ENCODE results near the gene PRSS50.
"Not testable (repeated sequence)": the region's sequence is repeated elsewhere in the genome, so short reads cannot be mapped to it uniquely, and the experiment has no call there.

PRSS50 gene, protein sequence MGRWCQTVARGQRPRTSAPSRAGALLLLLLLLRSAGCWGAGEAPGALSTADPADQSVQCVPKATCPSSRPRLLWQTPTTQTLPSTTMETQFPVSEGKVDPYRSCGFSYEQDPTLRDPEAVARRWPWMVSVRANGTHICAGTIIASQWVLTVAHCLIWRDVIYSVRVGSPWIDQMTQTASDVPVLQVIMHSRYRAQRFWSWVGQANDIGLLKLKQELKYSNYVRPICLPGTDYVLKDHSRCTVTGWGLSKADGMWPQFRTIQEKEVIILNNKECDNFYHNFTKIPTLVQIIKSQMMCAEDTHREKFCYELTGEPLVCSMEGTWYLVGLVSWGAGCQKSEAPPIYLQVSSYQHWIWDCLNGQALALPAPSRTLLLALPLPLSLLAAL

DNA sequence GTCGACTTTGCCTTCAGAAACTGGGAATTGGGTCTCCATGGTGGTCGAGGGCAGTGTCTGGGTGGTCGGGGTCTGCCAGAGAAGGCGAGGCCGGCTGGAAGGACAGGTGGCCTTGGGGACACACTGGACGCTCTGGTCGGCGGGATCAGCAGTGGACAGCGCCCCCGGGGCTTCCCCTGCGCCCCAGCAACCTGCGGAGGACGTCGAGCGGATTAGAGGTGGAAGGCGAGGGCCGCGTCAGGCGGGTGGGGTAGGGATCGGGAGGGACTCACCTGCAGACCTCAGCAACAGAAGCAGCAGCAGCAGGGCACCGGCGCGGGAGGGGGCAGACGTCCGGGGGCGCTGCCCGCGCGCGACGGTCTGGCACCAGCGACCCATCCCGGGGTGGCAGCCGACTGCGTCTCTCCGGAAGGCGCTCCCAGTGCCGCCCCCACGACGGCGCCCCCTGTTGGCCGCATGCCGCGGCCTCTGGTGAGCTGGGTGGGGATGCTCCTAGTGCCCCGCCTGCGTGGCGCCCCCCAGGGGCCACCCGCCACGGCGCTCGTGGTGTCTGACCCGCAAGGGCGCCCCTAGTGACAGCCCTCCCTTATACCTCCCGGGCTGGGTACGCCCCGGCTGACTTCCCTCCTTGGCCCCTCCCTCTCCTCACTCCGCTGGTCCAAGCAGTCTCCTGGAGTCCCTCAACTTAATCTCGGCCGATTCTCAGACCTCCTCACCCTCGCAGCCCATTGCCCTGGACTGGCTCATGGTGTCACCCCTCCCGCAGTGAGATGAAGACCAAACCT, at the start of gene PRSS50:
TSS of gene PRSS50 (minus strand) at position 423 of the 785 bp plus-strand sequence. CDS start at position 378, 45 bp downstream.
- DNase-seq (ENCODE audit: low read depth in 3 of 3) = no peak

DNA sequence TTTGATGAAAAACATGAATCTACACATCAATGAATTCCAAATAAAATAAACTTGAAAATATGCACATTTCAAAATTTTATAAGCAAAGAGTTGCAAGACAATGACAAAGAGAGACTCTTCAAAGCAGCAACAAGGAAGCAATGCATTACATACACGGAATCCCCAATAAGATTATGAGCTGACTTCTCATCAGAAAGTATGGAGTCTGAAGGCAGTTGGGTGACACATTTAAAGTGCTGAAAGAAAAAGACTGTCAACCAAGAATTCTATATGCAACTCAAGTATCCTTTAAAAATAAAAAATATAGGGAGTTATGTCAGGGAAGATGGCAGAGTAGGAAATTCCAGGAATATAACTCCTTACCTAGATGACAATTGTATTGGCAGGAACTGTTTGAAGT, 46.5 kb upstream of the PRSS50 start:
- DNase-seq (ENCODE audit: low read depth in 3 of 3) = no peak

DNA sequence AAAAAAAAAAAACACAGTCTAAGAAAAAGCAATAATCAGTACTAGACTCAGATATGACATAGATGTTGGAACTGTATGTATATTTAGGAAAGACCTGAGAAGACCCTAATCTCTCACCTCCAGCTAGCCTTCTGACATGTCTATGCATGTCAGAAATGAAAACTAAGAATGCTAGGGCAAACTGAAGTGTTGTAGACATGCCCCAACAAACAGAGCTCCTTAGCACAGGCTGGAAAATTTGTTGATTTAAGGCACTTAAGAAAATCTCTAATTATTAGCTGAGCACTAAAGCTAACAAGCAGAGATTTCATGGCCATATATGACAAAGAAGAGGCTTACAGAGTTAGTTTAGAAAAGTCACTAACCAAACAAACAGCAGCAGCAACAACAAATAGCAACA, 45.5 kb upstream of the PRSS50 start:
- DNase-seq (ENCODE audit: low read depth in 3 of 3) = no peak

DNA sequence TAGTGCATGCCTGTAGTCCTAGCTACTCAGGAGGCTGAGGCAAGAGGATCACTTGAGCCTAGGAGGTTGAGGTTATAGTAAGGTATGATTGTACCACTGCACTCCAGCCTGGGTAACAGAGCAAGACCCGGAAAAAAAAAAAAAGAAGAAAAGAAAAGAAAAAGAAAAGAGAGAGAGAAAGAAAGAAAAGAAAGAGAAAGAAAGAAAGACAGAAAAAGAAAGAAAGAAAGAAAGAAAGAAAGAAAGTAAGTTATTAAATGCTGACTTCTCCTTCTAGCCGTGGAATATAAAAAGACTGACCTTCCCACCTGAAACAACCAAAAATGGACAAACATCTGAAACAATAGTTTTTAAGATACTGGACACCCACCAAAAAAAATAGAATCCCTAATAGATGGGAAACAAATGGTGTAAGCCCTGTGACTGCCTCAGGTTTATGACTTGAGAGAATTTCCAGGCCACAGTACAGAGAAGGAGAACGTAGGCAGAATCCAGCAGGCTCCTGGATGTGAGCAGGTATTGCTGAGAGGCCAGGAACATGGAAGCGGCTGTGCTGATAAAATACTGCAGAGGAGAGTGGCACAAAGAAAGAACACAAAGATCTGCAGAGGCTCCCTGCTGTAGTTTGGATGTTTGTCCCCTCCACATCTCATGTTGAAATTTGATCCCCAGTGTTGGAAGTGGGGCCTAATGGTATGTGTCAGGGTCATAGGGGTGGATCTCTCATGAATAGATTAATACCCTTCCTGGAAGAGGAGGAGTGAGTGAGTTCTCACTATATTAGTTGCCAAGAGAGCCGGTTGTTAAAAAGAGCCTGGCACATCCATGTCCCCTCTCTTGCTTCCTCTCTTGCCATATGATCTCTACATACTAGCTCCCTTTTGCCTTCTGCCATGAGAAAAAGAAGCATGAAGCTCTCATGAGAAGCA, 41.8 kb upstream of the PRSS50 start:
- no peak for DNase-seq (ENCODE audit: low read depth in 3 of 3)

DNA sequence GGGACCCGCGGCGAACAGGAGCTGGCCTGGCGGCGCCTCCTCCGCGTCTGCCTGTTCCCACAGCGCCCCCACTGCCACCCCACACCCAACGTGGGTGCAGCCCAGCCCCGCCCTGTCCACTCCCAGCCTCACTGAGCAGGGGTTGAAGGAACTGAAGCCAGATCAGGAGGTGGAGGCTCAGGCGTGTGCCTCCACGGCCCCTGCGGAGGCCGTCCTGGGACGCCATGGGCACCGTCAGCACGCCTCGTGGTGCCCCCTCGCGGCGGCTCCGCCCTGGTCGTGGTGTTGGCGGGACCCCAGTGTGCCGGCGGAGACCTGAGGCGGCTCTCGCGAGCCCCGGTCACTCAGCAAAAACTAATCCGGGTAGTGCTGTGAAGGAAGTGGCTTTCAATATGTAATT, 39.0 kb upstream of the PRSS50 start:
- no peak for DNase-seq (ENCODE audit: low read depth in 3 of 3)

DNA sequence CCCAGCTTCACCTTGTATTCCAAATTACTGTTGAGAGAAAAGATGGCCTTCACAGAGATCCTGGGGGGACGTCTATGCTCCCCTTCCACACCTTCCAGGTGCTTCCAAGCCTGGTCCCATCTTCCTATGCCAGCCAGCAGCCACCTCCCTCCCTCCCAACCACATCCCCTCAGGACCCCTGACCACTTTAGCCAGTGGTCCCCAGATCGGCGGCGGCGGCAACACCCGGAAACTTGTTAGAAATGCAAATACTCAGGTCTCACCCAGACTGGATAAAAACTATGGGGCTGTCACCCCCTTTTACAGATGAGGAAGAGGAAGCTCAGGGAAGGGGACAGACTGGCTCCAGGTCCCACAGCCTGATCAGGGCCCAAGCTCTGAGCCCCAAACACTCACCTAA, 38.0 kb upstream of the PRSS50 start:
- no peak for DNase-seq (ENCODE audit: low read depth in 3 of 3)

DNA sequence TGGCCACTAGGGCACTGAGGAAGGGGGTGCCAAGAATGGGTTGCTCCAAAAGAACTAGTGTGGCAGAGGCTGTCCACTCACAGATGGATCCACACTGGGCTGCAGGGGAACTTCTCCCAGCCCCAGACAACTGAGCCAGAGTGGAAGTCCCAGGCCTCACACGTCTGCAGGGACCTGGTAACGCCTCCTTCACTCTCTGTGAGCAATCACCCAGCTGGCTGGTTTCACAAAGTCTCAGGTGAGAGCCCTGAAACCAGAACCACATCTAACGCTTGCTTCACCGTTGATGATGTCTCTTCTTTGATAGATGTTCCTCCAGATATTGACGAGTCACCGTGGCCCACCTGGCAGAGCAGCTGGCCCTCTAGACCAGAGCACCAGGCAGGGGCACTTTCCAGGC, 35.5 kb upstream of the PRSS50 start:
- not testable (repeated sequence) for DNase-seq (ENCODE audit: low read depth in 3 of 3)

DNA sequence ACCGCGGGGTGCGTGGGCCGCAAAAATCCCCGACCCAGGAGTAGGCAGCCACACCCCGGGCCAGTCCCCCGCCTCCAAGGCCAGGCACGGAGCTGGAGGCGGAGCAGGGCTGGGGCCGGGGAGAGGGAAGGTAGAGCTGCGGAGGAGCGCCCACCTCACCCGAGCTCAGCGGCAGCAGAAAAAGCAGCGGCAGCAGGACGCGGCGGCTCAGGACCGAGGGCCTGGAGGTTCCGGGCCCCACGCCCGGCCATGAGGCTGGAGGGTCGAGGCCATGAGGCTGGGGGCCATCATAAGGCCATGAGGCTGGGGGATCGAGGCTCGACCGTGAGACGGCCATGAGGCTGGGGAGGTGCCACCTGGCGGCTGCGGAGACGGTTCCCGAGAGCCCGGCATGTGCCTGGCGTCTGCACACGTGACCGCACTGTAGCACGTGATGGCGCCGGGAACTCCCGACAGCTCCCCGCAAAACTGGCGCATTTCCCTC, 32.9 kb upstream of the PRSS50 start:
- no peak for DNase-seq (ENCODE audit: low read depth in 3 of 3)

DNA sequence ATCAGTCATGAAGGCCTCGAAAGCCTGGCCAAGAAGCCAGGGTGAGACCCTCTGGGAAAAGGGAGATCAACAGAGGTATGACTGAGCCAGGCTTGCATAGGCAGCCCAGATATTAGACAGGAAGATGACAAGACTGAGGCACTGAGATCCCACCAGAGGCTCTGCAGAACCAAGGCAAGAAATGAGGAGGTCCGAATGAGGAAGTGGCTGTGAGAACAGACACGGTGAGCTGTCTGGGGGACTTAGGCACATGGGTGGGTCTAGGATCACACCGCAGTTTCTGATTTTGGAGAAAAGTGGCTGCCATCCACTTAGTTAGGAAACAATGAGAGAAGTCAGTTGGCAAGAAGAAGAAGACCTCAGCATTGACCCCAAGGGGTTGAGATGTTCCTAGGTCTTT, 31.5 kb upstream of the PRSS50 start:
- no peak for DNase-seq (ENCODE audit: low read depth in 3 of 3)

DNA sequence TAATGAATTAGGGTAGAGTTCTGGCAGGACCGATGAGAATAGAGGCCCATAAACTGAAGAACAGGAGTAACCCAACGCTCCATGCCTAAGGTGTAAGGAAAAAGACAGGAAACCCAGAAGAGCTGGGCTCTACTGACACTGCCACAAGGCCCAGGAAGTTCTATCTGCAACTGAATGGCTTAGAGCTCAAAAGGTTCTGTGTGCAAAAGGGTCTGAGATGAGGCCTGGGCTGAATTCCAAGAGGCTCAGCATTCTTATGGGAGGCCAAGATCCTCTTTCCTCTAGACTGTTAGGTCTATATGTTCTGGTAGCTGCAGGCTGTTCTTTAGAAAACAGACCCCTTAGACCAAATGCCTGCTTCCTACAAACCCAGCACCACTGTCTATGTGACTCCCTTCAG, 30.5 kb upstream of the PRSS50 start:
- no peak for DNase-seq (ENCODE audit: low read depth in 3 of 3)

DNA sequence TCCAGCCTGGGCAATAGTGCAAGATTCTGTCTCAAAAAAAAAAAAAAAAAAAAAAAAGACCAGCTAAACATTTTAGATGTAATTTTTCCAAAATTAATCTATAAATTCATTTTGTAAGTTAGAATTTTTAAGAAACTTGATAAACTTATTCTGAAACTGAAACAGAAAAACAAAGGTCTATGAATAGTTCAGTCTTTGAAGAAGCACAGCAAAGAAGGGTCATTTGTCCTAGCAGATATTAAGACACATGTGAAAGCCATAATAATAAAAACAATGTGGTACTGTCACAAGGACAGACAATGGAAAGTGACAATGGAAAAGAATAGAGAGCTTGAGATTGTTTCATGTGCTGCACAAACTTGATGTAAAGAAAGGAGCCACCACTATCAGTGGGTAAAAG, 29.0 kb upstream of the PRSS50 start:
- no peak for DNase-seq (ENCODE audit: low read depth in 3 of 3)

DNA sequence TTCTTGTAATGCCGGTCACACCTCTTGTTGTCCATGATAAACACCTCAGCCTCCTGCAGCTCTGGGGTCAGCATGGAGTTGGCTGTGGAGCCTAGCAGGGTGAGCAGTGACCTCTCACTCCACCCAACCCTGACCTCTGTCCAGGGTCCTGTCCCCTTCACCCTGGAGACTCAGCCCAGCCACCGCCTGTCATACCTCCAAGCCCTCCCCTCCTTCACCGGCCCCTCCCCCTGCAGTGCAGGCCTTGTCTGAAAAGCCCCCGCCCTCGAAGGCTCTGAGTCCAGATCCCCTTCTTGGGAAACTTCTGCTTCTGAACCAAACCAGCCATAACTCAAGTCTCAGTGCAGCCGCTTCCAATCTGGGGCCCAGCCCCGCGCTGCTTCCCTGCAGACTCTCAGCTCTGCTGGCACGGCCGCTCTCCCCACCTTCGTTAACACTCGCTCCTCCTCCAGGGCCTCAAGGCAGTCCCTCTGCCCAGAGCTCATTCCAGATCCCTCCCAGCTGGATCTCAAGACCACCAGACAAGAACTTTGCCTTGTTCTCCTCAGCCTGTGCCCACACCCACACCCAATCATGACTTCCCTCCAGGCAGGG, 25.4 kb upstream of the PRSS50 start:
- DNase-seq (ENCODE audit: low read depth in 3 of 3) = no peak

DNA sequence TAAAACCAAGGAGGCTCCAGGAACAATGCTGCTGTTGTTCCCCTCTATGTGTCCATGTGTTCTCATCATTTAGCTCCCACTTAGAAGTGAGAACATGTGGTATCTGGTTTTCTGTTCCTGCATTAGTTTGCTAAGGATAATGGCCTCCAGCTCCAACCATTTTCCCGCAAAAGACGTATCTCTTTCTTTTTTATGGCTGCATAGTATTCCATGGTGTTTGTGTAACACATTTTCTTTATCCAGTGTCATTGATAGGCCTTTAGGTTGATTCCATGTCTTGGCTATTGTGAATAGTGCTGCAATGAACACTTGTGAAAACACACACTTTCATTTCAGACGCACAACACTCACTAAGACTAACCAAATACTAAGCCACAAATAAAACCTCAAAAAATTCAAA, 21.9 kb upstream of the PRSS50 start:
- not testable (repeated sequence) for DNase-seq (ENCODE audit: low read depth in 3 of 3)

DNA sequence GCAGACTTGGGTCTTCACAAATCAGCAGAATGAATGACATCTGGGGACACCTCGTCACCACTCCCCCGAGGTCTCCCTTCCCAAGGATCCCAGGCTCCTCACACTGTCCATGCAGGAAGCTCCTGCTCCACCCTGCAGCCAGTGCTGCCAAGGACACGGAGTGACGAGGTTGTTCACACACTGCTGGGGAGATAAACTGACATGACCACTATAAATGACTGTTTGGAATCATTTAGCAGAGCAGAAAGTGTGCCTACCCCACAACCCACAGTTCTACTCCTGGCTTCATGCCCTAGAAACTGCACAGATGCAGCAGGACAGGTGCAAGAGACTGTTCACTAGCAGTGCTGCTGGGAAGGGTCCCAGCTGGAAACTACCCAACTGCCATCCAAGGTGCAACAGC, 19.7 kb upstream of the PRSS50 start:
- DNase-seq (ENCODE audit: low read depth in 3 of 3) = no peak

DNA sequence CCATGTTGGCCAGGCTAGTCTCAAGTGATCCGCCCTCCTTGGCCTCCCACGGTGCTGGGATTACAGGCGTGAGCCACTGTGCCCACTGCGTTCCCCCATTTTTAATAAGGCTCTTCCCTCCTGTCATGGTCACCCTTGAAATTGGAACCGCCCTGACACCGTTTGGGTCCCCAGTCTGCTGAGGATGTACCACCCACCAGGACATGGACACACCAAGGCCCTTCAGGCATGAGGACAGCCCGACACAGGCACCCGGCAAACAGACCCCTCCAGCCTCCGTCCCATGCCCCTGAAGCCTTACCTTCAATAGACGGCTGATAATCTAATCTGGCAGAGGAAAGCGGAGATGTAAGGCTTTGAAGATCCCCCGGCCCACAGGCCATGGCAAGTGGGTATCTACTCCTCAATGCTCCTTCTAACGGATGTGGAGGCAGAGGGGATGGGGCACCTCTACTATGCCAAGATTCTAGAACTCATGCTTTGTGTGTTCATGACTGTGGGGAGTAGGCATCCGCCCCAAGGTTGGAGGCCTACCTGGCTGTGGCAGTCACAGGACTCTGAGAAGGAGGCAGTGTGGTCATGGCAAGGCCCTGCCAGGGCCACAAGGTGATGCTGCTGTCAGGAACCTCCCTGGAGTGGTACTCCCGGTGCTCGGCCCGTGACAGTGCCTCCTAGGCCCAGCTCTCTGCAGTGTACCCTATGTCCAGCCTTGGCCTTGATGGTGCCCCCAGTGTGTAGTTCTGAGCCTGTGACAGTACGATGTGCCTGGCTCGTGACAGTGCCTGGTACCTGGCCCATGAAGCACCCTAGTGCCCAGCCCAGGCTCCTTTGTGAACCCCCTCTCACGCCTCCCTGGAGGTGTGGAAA, 18.6 kb upstream of the PRSS50 start:
- DNase-seq (ENCODE audit: low read depth in 3 of 3) = no peak

DNA sequence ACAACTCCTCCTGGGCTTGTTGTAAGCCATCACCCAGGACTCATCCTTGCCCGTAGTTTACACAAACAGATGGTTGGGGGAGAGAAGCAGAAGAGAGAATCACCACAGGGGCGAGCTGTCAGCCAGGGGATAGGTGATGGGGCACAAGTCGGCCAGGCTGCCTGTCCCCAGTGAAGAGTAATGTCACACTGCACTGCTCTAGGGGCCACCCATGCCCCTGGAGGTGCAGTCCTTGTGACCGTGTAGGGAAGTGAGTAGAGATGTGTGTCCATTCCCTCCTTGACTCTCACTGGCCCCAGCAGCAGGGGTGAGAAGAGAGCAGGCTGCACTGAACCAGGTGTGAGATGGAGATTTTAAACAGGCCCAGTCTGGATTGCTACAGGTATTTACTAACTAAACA, 17.1 kb upstream of the PRSS50 start:
- no peak for DNase-seq (ENCODE audit: low read depth in 3 of 3)

DNA sequence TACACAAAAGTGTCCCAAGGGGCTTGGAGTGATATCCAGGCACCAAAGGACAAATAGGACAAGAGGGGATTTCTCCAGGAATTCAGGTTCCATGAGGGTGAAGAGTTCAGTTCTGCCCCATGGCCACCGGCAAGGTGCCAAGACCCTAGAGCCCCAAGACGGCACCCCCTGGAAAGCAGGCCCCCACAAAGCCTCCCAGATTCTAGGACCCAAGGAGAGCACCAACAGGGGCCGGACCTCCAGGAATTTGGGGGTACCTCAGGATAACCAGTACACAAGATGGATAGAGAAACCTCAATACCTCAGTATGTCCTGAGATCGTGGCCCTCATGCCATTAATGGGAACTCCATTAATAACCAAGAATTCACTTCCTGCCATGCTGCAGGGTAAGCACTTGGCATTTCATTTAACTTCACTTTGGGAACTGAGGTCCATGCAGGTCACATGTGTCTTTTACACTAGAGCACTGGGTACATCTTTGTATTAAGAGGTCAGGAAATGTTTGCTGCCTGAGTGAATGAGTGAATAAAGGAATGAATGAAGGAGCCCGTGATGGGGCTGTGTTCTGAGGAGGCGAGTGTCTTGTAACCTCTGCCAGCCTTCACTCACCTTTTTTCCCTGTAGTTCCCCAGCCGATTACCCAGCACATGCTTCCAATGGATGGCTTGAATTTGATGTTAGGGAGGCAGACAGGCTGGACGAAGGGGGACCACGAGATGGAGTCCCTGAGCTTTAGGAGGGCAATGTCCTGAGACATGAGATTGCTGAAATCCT, 15.5 kb upstream of the PRSS50 start:
- DNase-seq (ENCODE audit: low read depth in 3 of 3) = no peak

DNA sequence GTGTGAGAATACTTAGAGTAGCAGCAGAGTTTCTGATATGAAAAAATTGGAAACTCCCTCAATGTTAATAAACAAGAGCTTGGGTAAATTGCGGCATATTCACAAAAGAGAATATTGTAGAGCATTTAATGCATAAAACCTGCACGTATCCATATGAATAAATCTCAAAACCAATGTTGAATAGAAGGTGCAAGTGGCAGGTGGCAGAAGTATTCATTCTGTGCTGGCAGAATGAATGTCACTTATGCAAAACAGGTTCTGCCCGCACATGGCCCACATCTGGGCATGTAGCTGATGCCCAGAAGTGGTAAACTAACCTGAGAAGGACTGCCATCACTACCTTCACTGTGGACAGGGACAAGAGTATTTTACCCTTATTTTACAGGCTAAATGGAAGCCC, 14.1 kb upstream of the PRSS50 start:
- no peak for DNase-seq (ENCODE audit: low read depth in 3 of 3)

DNA sequence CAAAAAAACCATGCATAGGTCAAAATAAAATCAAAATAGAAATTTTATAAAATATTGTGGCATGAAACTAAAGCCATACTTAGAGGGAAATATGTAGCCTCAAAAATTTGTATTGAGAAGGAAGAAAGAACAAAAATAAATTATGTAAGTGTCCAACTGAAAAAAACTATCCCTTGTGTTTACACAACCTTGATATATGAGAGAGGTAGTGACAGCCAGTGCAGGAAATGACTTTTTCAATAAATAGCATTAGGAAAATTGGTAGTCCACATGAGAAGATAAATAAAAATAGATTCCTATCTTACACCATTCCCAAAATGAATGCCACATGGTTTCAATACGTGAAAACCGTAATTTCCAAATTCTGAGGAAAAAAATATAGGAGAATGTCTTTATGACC, 13.2 kb upstream of the PRSS50 start:
- no peak for DNase-seq (ENCODE audit: low read depth in 3 of 3)

DNA sequence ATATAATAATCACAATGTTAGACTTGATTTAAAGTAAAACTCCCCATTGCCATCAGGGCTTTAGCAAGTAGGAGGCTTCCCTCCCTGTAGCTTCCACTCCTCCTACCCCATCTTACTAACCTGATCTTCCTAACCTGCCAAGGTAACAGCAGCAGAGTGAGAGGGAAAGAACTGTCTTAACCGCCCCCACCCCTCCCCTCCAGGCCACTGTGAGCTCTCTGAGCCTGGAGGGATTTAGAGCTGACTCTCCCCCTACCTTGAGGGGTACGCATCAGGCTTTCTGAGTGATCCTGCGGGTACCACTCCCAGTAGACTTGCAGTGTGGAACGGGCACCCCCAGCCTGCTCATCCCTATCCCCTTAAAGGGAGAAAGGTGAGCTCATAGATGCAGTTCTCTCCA, 11.4 kb upstream of the PRSS50 start:
- DNase-seq (ENCODE audit: low read depth in 3 of 3) = no peak
